PC-9 (cell line): ENCODE results near the gene CD2BP2.

Source experiments
- EZH2 ChIP-seq: fragments of 200-600 bp; sonication (generic); IDR thresholded peaks from 2 replicates; pipeline ENCODE4 v1.8.0; 2017; ENCODE audit warnings: antibody characterized with exemption, low read depth
- TF ChIP-seq, protein P1 (sequence below): fragments of 200-600 bp; sonication (generic); conservative IDR thresholded peaks from 2 replicates; pipeline ENCODE4 v1.6.1; 2017; ENCODE audit warnings: mixed run types, antibody characterized with exemption, mild to moderate bottlenecking, moderate library complexity

- TF ChIP-seq, protein P1, sequence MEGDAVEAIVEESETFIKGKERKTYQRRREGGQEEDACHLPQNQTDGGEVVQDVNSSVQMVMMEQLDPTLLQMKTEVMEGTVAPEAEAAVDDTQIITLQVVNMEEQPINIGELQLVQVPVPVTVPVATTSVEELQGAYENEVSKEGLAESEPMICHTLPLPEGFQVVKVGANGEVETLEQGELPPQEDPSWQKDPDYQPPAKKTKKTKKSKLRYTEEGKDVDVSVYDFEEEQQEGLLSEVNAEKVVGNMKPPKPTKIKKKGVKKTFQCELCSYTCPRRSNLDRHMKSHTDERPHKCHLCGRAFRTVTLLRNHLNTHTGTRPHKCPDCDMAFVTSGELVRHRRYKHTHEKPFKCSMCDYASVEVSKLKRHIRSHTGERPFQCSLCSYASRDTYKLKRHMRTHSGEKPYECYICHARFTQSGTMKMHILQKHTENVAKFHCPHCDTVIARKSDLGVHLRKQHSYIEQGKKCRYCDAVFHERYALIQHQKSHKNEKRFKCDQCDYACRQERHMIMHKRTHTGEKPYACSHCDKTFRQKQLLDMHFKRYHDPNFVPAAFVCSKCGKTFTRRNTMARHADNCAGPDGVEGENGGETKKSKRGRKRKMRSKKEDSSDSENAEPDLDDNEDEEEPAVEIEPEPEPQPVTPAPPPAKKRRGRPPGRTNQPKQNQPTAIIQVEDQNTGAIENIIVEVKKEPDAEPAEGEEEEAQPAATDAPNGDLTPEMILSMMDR, result no peak
- TF ChIP-seq EZH2, result no peak
These were observed 41.0 kb upstream of the CD2BP2 start for GRCh38 chr16:30395992-30396585.
